PC-9 (cell line): ENCODE data around the gene TRIO.

Experiments used
- CTCF ChIP-seq: fragments of 200-600 bp; sonication (generic); conservative IDR thresholded peaks from 2 replicates; pipeline ENCODE4 v1.6.1; 2017; ENCODE audit warnings: mixed run types, antibody characterized with exemption, mild to moderate bottlenecking, moderate library complexity
- EZH2 ChIP-seq: fragments of 200-600 bp; sonication (generic); IDR thresholded peaks from 2 replicates; pipeline ENCODE4 v1.8.0; 2017; ENCODE audit warnings: antibody characterized with exemption, low read depth

GRCh38 chr5:14429101-14430050 is 286.2 kb downstream of the TRIO start:
- TF ChIP-seq CTCF (no peak), EZH2 (no peak)
